B cell (primary cell): ENCODE measurements around the gene RHOBTB3. TPM values are rescaled to one million over a fixed set of nuclear protein-coding genes. Genes with fewer than 3 reads are reported as not detected.

ENCODE experiments used
- ATAC-seq: fragments of 200-7000 bp; cut with Tn5 transposase; one replicate; pipeline ENCODE4 v1.10.0; 2021; ENCODE audit warnings: low read depth, mild to moderate bottlenecking, moderate number of reproducible peaks, moderate library complexity
- CTCF ChIA-PET: fragments of 350-600 bp; sonication (Branson Sonifier 250); formaldehyde crosslinking; loops from one replicate; lab custom pipeline; 2021; ENCODE audit warnings: antibody characterized with exemption, inconsistent platforms; lab: Charles Lee
- POLR2A ChIA-PET: fragments of 350-600 bp; sonication (Branson Sonifier 250); formaldehyde crosslinking; loops from one replicate; lab custom pipeline; 2021; ENCODE audit warnings: antibody characterized with exemption; lab: Charles Lee
- DNase-seq: peaks from one replicate; pipeline ENCODE4 v3.0.0; 2013
- H2AFZ ChIP-seq: 2 replicates; pipeline ENCODE4 v1.6.1; 2012; ENCODE audit warnings: mild to moderate bottlenecking, low read depth, low read length; ENCODE audit not compliant: insufficient read depth, poor library complexity, severe bottlenecking
- H3K27ac ChIP-seq, 2 donors: 1 replicate in 1 of 2; 2 replicates in 1 of 2; pipeline ENCODE4 v1.5.1; 2012 to 2013; ENCODE audit warnings: low read length in 2 of 2, mild to moderate bottlenecking in 2 of 2, moderate library complexity in 1 of 2
- H3K27me3 ChIP-seq, 4 experiments: fragments of 200-600 bp in 1 of 4; sonication (generic) in 1 of 4; replicated peaks in 1 of 4; 1 replicate in 2 of 4; 2 replicates in 2 of 4; pipeline versions ENCODE4 v1.6.1 to v1.7.0; 2013 to 2016; ENCODE audit warnings: low read length in 3 of 4, mild to moderate bottlenecking in 2 of 4, mixed read lengths in 1 of 4, moderate library complexity in 1 of 4; ENCODE audit not compliant: insufficient read depth in 4 of 4, control insufficient read depth in 3 of 4; ENCODE audit errors: control extremely low read depth in 1 of 4
- H3K36me3 ChIP-seq, 2 experiments: replicated peaks in 1 of 2; 1 replicate in 1 of 2; 2 replicates in 1 of 2; pipeline versions ENCODE4 v1.6.1 to v1.7.1; 2013; ENCODE audit warnings: low read length in 1 of 2; ENCODE audit not compliant: insufficient read depth in 2 of 2, control insufficient read depth in 1 of 2; ENCODE audit errors: control extremely low read depth in 1 of 2, extremely low read depth in 1 of 2
- H3K4me1 ChIP-seq, 2 donors: fragments of 200-600 bp in 1 of 2; sonication (generic) in 1 of 2; 1 replicate in 1 of 2; 2 replicates in 1 of 2; pipeline versions ENCODE4 v1.5.1 to v1.6.1; 2013 to 2017; ENCODE audit warnings: low read length in 2 of 2; ENCODE audit not compliant: control insufficient read depth in 2 of 2, insufficient read depth in 2 of 2
- H3K4me2 ChIP-seq: replicated peaks from 2 replicates; pipeline ENCODE3; 2012; ENCODE audit warnings: mild to moderate bottlenecking, low read depth, low read length; ENCODE audit not compliant: poor library complexity, severe bottlenecking
- H3K4me3 ChIP-seq, 5 experiments: fragments of 200-600 bp in 1 of 5; sonication (generic) in 1 of 5; 1 replicate in 3 of 5; 2 replicates in 2 of 5; pipeline versions ENCODE4 v1.5.1 to v1.7.0; 2011 to 2016; ENCODE audit warnings: low read length in 4 of 5, mild to moderate bottlenecking in 4 of 5, low read depth in 2 of 5, control low read depth in 1 of 5, moderate library complexity in 1 of 5; ENCODE audit not compliant: insufficient read depth in 1 of 5; ENCODE audit errors: control extremely low read depth in 1 of 5, extremely low read depth in 1 of 5
- H3K79me2 ChIP-seq: fragments of 200-600 bp; sonication (generic); one replicate; pipeline ENCODE4 v1.6.0; 2016; ENCODE audit warnings: low read length; ENCODE audit not compliant: control insufficient read depth, insufficient read depth
- H3K9ac ChIP-seq: fragments of 200-600 bp; sonication (generic); 2 replicates; pipeline ENCODE4 v1.6.1; 2017; ENCODE audit warnings: mild to moderate bottlenecking, low read length, moderate library complexity
- H3K9me3 ChIP-seq, 3 donors: one replicate each; pipeline versions ENCODE4 v1.6.1 to v1.7.1; 2013; ENCODE audit warnings: low read length in 2 of 3; ENCODE audit not compliant: control insufficient read depth in 2 of 3, insufficient read depth in 1 of 3; ENCODE audit errors: control extremely low read depth in 1 of 3
- H4K20me1 ChIP-seq: 2 replicates; pipeline ENCODE4 v1.6.0; 2012; ENCODE audit warnings: mild to moderate bottlenecking, low read length; ENCODE audit not compliant: insufficient read depth, control insufficient read depth, poor library complexity, severe bottlenecking
- H3K27ac Mint-ChIP-seq: one replicate; pipeline ENCODE4 v1.8.0; 2021; ENCODE audit warnings: mixed read lengths
- H3K27me3 Mint-ChIP-seq: one replicate; pipeline ENCODE4 v1.8.0; 2021; ENCODE audit warnings: mixed read lengths
- H3K4me1 Mint-ChIP-seq: one replicate; pipeline ENCODE4 v1.8.0; 2021; ENCODE audit warnings: mixed read lengths
- H3K4me3 Mint-ChIP-seq: one replicate; pipeline ENCODE4 v1.8.0; 2021; ENCODE audit warnings: mixed read lengths
- H3K9me3 Mint-ChIP-seq: one replicate; pipeline ENCODE4 v1.8.0; 2022; ENCODE audit warnings: mixed read lengths; ENCODE audit not compliant: insufficient read depth
- CTCF ChIP-seq: fragments of 200-600 bp; IDR thresholded peaks from one replicate; pipeline ENCODE4 v1.8.0; 2022; ENCODE audit warnings: antibody characterized with exemption, mild to moderate bottlenecking
- EZH2 ChIP-seq: IDR thresholded peaks from 2 replicates; pipeline ENCODE4 v1.6.1; 2012; ENCODE audit warnings: borderline replicate concordance, low read depth, mild to moderate bottlenecking, moderate library complexity, low read length; ENCODE audit not compliant: insufficient read depth, poor library complexity, severe bottlenecking
- WGBS: methylation state at CpG from one replicate; pipeline ENCODE4 v1.1.5; 2013; ENCODE audit warnings: missing lambda C conversion rate; ENCODE audit not compliant: insufficient coverage; 5-methylcytosine and 5-hydroxymethylcytosine counted together
- intact Hi-C: fragments of 100-400 bp; cut with micrococcal nuclease; formaldehyde crosslinking; loops from one replicate; pipeline ENCODE4 v1.10.0; 2022
- polyA plus RNA-seq: library from polyadenylated mRNA; depleted of rRNA; stranded (reverse); fragments of >200 nt; gene quantifications from 2 replicates; pipeline ENCODE4 v1.2.3, GENCODE V29; 2012
- total RNA-seq, 2 donors: library from RNA; stranded (reverse); fragments of 120-200 nt in 1 of 2; gene quantifications; 1 replicate in 1 of 2; 2 replicates in 1 of 2; pipeline versions ENCODE4 v1.2.3 to v1.2.4, GENCODE V29; 2013 to 2022

RHOBTB3 gene
- total and polyA plus RNA-seq, 2 donors (not counting 1 experiment from before 2014, with no cell fraction given), result 1.7 to 5.0 TPM

GRCh38 chr5:95713960-95714710 lies 17.0 kb upstream of the RHOBTB3 start:
- H3K36me3 ChIP-seq, result no peaks in the 10 kb centered on the region
- Mint-ChIP-seq H3K9me3 (no peaks in the 10 kb centered on the region), H3K4me3 (no peak overlapping the region), H3K4me1 (no peaks in the 10 kb centered on the region), H3K27me3 (no peaks in the 10 kb centered on the region), H3K27ac (no peak overlapping the region)
- H3K9me3 ChIP-seq, result no peaks in the 10 kb centered on the region
- no peak overlapping the region for H3K4me3 ChIP-seq
- TF ChIP-seq CTCF (no peak), EZH2 (no peak)
- DNase-seq (no peak), ATAC-seq (no peak)
- H4K20me1 ChIP-seq, result no peaks in the 10 kb centered on the region
- no peaks in the 10 kb centered on the region for H3K79me2 ChIP-seq
- WGBS, result 96% methylated on average over 4 of the region's 4 CpGs
- ChIA-PET CTCF (no interaction called here), POLR2A (no interaction called here)
- peaks cover 5 to 13% of the 10 kb centered on the region in 2 donors for H3K4me1 ChIP-seq
- no peak overlapping the region for H3K27ac ChIP-seq
- no peak overlapping the region for H3K9ac ChIP-seq
- H3K27me3 ChIP-seq, result no peaks in the 10 kb centered on the region
- H3K4me2 ChIP-seq, result no peak overlapping the region
- intact Hi-C loops, result no loop called here
- H2AFZ ChIP-seq, result no peak overlapping the region

GRCh38 chr5:95715799-95716461 lies 15.2 kb upstream of the RHOBTB3 start:
- Histone ChIP-seq H3K27ac (no peak overlapping the region), H3K79me2 (no peaks in the 10 kb centered on the region), H3K4me1 (peaks cover 5 to 13% of the 10 kb centered on the region in 2 donors), H3K9me3 (no peaks in the 10 kb centered on the region), H3K4me2 (no peak overlapping the region), H3K36me3 (no peaks in the 10 kb centered on the region), H3K9ac (no peak overlapping the region), H2AFZ (no peak overlapping the region), H3K4me3 (no peak overlapping the region), H4K20me1 (no peaks in the 10 kb centered on the region), H3K27me3 (no peaks in the 10 kb centered on the region)
- H3K4me3 Mint-ChIP-seq, result no peak overlapping the region
- ATAC-seq, result no peak
- ChIA-PET CTCF (no interaction called here), POLR2A (no interaction called here)
- intact Hi-C loops, result no loop called here
- no peaks in the 10 kb centered on the region for H3K9me3 Mint-ChIP-seq
- H3K27ac Mint-ChIP-seq, result no peak overlapping the region
- H3K4me1 Mint-ChIP-seq, result no peaks in the 10 kb centered on the region
- DNase-seq, result no peak
- no peaks in the 10 kb centered on the region for H3K27me3 Mint-ChIP-seq
- TF ChIP-seq EZH2 (no peak), CTCF (no peak)
- 92% methylated on average over 4 of the region's 5 CpGs for WGBS
